ENCODE data around the gene CGB5. TPM values are rescaled to one million over a fixed set of nuclear protein-coding genes. Genes with fewer than 3 reads are reported as not detected.

Gene CGB5
- total and polyA plus RNA-seq, 2 experiments from 2014 or later: not detected

GRCh38 chr19:49086296-49086695 is 42.6 kb downstream of the CGB5 start (continued):
- TF ChIP-seq ZNF462 (CRISPR knock-in tag; IDR thresholded peaks at IDR 0.05): no peak
- TF ChIP-seq EZH2phosphoT487 (IDR thresholded peaks at IDR 0.05; ENCODE audit: unreplicated experiment): no peak
- no peak for TF ChIP-seq ZNF331 (CRISPR knock-in tag; IDR thresholded peaks at IDR 0.05; ENCODE audit: low read depth)
- TF ChIP-seq ETS1 (IDR thresholded peaks at IDR 0.05): no peak
- no peak for TF ChIP-seq STAT1 (IDR thresholded peaks at IDR 0.05; ENCODE audit: unreplicated experiment)
- TF ChIP-seq CREB1 (CRISPR knock-in tag; IDR thresholded peaks at IDR 0.05; ENCODE audit: low read depth): no peak
- TF ChIP-seq CTCF (conservative IDR thresholded peaks at IDR 0.05; ENCODE audit: low read depth in 2 of 2): no peak
- TF ChIP-seq ZNF114 (CRISPR knock-in tag; IDR thresholded peaks at IDR 0.05): no peak
- no peak for TF ChIP-seq NANOG (IDR thresholded peaks at IDR 0.05; ENCODE audit: borderline replicate concordance)
- TF ChIP-seq JUNB (IDR thresholded peaks at IDR 0.05; ENCODE audit: unreplicated experiment): no peak

Measured in GM23338 (cell line).